MM.1S (cell line): ENCODE measurements around the gene POLR1D.
"Not testable (repeated sequence)": the region's sequence is repeated elsewhere in the genome, so short reads cannot be mapped to it uniquely, and the experiment has no call there.

Experiments used
- DNase-seq: peaks from one replicate; pipeline ENCODE4 v3.0.0-alpha.2; 2015
- H2AFZ ChIP-seq: fragments of 300-600 bp; sonication (generic); 2 replicates; pipeline ENCODE4 v1.6.0; 2016; ENCODE audit warnings: antibody characterized with exemption, low read length
- H3F3A ChIP-seq: fragments of 300-600 bp; sonication (generic); 2 replicates; pipeline ENCODE4 v1.6.1; 2016; ENCODE audit warnings: mild to moderate bottlenecking, antibody characterized with exemption, low read length, moderate library complexity, mixed read lengths; ENCODE audit not compliant: insufficient read depth
- H3K27ac ChIP-seq: fragments of 300-600 bp; sonication (generic); 2 replicates; pipeline ENCODE4 v1.5.1; 2016; ENCODE audit warnings: mild to moderate bottlenecking, low read length
- H3K27me3 ChIP-seq: fragments of 300-600 bp; sonication (generic); replicated peaks from 2 replicates; pipeline ENCODE4 v1.6.0; 2016; ENCODE audit warnings: low read length; ENCODE audit not compliant: insufficient read depth
- H3K36me3 ChIP-seq: fragments of 300-600 bp; sonication (generic); replicated peaks from 2 replicates; pipeline ENCODE4 v1.6.1; 2016; ENCODE audit warnings: mild to moderate bottlenecking, low read length, mixed read lengths; ENCODE audit not compliant: insufficient read depth
- H3K4me1 ChIP-seq: fragments of 300-600 bp; sonication (generic); 2 replicates; pipeline ENCODE4 v1.6.1; 2016; ENCODE audit warnings: low read length, mixed read lengths
- H3K4me2 ChIP-seq: fragments of 300-600 bp; sonication (generic); 2 replicates; pipeline ENCODE4 v1.6.0; 2016; ENCODE audit warnings: low read depth, low read length
- H3K4me3 ChIP-seq: fragments of 300-600 bp; sonication (generic); 2 replicates; pipeline ENCODE4 v1.5.1; 2016; ENCODE audit warnings: low read length, mixed read lengths
- H3K79me2 ChIP-seq: fragments of 300-600 bp; sonication (generic); 2 replicates; pipeline ENCODE4 v1.6.1; 2016; ENCODE audit warnings: mixed run types, low read length, mixed read lengths
- H3K9ac ChIP-seq: fragments of 300-600 bp; sonication (generic); 2 replicates; pipeline ENCODE4 v1.6.1; 2016; ENCODE audit warnings: low read length, mixed read lengths
- H3K9me2 ChIP-seq: fragments of 300-600 bp; sonication (generic); replicated peaks from 2 replicates; pipeline ENCODE4 v1.6.1; 2016; ENCODE audit warnings: mild to moderate bottlenecking, low read length, mixed read lengths; ENCODE audit not compliant: insufficient read depth
- H3K9me3 ChIP-seq: fragments of 300-600 bp; sonication (generic); replicated peaks from 2 replicates; pipeline ENCODE4 v1.6.1; 2016; ENCODE audit warnings: mild to moderate bottlenecking, low read length, mixed read lengths; ENCODE audit not compliant: insufficient read depth
- H4K20me1 ChIP-seq: fragments of 300-600 bp; sonication (generic); 2 replicates; pipeline ENCODE4 v1.6.1; 2016; ENCODE audit warnings: mild to moderate bottlenecking, low read length, moderate library complexity, mixed read lengths; ENCODE audit not compliant: insufficient read depth
- CTCF ChIP-seq: fragments of 300-600 bp; sonication (generic); IDR thresholded peaks from 2 replicates; pipeline ENCODE4 v1.5.1; 2016; ENCODE audit warnings: antibody characterized with exemption, low read length, mixed read lengths
- EZH2 ChIP-seq: fragments of 300-600 bp; sonication (generic); optimal IDR thresholded peaks from 2 replicates; pipeline ENCODE3; 2017; ENCODE audit warnings: low read depth, mild to moderate bottlenecking, antibody characterized with exemption, low read length, mixed read lengths
- EZH2phosphoT487 ChIP-seq: fragments of 300-600 bp; sonication (generic); IDR thresholded peaks from 2 replicates; pipeline ENCODE4 v1.6.1; 2018; ENCODE audit warnings: antibody characterized with exemption, low read length

Gene POLR1D

DNA sequence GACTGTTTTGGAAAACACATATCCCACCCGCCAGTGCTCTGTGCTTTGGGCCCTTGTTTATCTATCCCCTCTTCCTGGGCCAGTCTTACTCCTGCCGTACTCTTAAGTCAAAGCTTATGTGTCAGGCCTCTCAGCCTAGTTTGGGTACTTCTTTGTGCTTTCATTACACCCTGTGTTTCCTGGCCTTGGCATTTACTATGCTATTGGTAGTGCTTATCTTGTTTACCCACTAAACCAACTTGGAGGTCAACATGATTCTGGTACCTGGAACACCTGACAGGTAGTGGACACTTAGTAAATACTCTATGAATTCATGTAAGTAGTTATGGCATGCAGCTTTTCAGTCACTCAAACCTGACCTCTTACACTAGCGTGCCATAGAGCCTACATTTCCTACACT is 2.4 kb downstream of the POLR1D start:
- TF ChIP-seq EZH2phosphoT487 (no peak), CTCF (no peak)
- Histone ChIP-seq H3K27me3 (no peaks in the 10 kb centered on the region), H3K27ac (no peak overlapping the region), H3K79me2 (peaks cover 82% of the 10 kb centered on the region), H3K9me3 (no peaks in the 10 kb centered on the region), H3K36me3 (no peaks in the 10 kb centered on the region), H2AFZ (no peak overlapping the region), H4K20me1 (no peaks in the 10 kb centered on the region), H3K9me2 (no peaks in the 10 kb centered on the region), H3K4me1 (peaks cover 5% of the 10 kb centered on the region; the same call in 1 of the 2 replicates), H3K9ac (no peak overlapping the region), H3K4me3 (no peak overlapping the region), H3F3A (peaks cover 7% of the 10 kb centered on the region; the same call in 1 of the 2 replicates), H3K4me2 (no peak overlapping the region)
- DNase-seq = no peak

GRCh38 chr13:27625839-27626238 is 4.1 kb downstream of the POLR1D start:
- peaks cover 5% of the 10 kb centered on the region; the same call in 1 of the 2 replicates for H3K4me1 ChIP-seq
- no peak overlapping the region for H3K4me2 ChIP-seq
- no peaks in the 10 kb centered on the region for H3K36me3 ChIP-seq
- no peak overlapping the region for H3K9ac ChIP-seq
- H3K9me3 ChIP-seq = no peaks in the 10 kb centered on the region
- peaks cover 88% of the 10 kb centered on the region for H3K79me2 ChIP-seq
- H3F3A ChIP-seq = peaks cover 5% of the 10 kb centered on the region; the same call in 1 of the 2 replicates
- no peak overlapping the region for H3K4me3 ChIP-seq
- TF ChIP-seq EZH2phosphoT487 (no peak), EZH2 (no peak), CTCF (no peak)
- H3K9me2 ChIP-seq = no peaks in the 10 kb centered on the region
- H3K27ac ChIP-seq = no peak overlapping the region
- DNase-seq = no peak
- no peak overlapping the region for H2AFZ ChIP-seq
- H3K27me3 ChIP-seq = no peaks in the 10 kb centered on the region
- no peaks in the 10 kb centered on the region for H4K20me1 ChIP-seq

DNA sequence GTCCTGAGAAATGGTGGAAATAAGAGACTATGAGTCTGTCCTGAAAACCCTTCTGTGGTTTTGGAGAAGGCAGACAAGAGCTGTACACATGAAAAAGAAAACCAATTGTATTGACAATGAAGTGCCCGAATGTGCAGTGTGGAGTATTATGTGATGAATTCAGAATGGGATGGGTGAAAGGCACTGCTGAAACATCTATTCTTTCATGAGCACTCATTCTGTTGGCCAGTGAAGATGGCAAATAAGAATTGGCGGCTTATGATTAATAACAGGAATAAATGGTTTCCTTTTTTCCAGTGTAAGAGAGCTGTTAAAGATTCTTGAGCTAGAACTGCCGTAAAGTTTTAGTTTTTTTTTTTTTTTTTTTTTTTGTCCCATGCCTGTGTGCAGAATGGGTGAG is 5.7 kb downstream of the POLR1D start:
- no peak for TF ChIP-seq CTCF
- no peak for TF ChIP-seq EZH2
- no peak for TF ChIP-seq EZH2phosphoT487
- H2AFZ ChIP-seq = no peak overlapping the region
- H3K4me1 ChIP-seq = peaks cover 5% of the 10 kb centered on the region; the same call in 1 of the 2 replicates
- no peak overlapping the region for H3K9ac ChIP-seq
- no peaks in the 10 kb centered on the region for H3K9me3 ChIP-seq
- no peak overlapping the region for H3K27ac ChIP-seq
- no peak overlapping the region for H3K4me3 ChIP-seq
- H3K36me3 ChIP-seq = no peaks in the 10 kb centered on the region
- peaks cover 96% of the 10 kb centered on the region for H3K79me2 ChIP-seq
- H3K4me2 ChIP-seq = no peak overlapping the region
- H4K20me1 ChIP-seq = no peaks in the 10 kb centered on the region
- H3K9me2 ChIP-seq = no peaks in the 10 kb centered on the region
- DNase-seq = no peak
- no peaks in the 10 kb centered on the region for H3K27me3 ChIP-seq
- H3F3A ChIP-seq = no peaks in the 10 kb centered on the region

DNA sequence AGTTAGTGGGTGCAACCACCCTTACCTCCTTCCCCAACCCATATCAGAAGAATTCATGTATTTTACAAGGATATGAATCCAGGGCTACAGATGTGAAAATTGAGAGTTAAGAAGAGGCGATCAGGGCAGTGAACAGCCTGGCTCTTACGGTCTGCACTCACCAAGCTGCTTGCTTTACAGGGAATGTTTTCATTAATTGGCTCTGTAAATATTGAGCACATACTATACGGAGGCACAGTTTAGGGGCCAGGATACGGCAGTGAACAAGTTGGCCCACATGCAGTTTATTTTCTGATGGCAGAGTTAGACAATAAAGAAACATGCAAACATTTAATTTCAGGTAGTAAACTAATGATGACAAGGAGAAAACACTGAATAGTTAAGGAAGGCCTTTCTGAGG is 6.4 kb downstream of the POLR1D start:
- H4K20me1 ChIP-seq = no peaks in the 10 kb centered on the region
- no peak overlapping the region for H2AFZ ChIP-seq
- H3K4me3 ChIP-seq = no peak overlapping the region
- no peak for DNase-seq
- TF ChIP-seq EZH2 (no peak), EZH2phosphoT487 (no peak), CTCF (no peak)
- no peaks in the 10 kb centered on the region for H3K27me3 ChIP-seq
- no peak overlapping the region for H3K27ac ChIP-seq
- H3K79me2 ChIP-seq = peaks cover 94% of the 10 kb centered on the region
- H3K36me3 ChIP-seq = no peaks in the 10 kb centered on the region
- no peaks in the 10 kb centered on the region for H3K9me3 ChIP-seq
- no peak overlapping the region for H3K9ac ChIP-seq
- H3K4me2 ChIP-seq = no peak overlapping the region
- H3K9me2 ChIP-seq = no peaks in the 10 kb centered on the region
- peaks cover 2% of the 10 kb centered on the region; the same call in 1 of the 2 replicates for H3K4me1 ChIP-seq
- H3F3A ChIP-seq = no peaks in the 10 kb centered on the region

- H3K4me1 ChIP-seq, H3K4me2 ChIP-seq, H2AFZ ChIP-seq, H3K9me2 ChIP-seq, H3K9ac ChIP-seq, H3K27ac ChIP-seq, H3F3A ChIP-seq, H3K36me3 ChIP-seq, H4K20me1 ChIP-seq, H3K4me3 ChIP-seq, H3K9me3 ChIP-seq, H3K27me3 ChIP-seq, DNase-seq: not testable (repeated sequence)
- H3K79me2 ChIP-seq = peaks cover 94% of the 10 kb centered on the region
Observed at GRCh38 chr13:27628766-27629165, 7.1 kb downstream of the POLR1D start.
